ENCODE measurements around the gene PHACTR4. TPM values are rescaled to one million over a fixed set of nuclear protein-coding genes. Genes with fewer than 3 reads are reported as not detected.
A peak's percentile ranks its signal among the peaks of the same experiment; 100 is the strongest.

Gene PHACTR4
- total and polyA plus RNA-seq, 11 donors: 13.6 to 30.5 (median 19.0) TPM

DNA sequence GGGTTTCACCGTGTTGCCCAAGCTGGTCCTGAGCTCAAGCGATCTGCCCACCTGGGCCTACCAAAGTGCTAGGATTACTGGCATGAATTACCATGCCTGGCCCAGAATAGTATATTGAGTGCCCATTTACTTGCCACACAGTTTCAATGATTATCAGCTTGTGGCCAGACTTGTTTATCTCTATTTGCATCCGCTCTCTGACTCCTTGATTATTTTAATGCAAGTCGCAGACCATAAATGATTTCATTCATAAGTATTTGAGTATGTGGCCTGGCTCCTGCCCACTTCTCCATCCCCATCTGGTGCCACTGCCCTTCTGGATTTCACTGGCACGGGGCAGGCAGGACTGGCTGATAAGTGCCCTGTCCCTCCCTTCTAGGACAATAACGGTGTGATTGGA, 165.1 kb downstream of the PHACTR4 start:
- Histone ChIP-seq H3K4me3 (no peak overlapping the region), H3K27me3 (no peaks in the 10 kb centered on the region), H3K27ac (no peak overlapping the region), H3K4me1 (no peaks in the 10 kb centered on the region), H3K36me3 (peaks cover 0 to 70% (median 5%) of the 10 kb centered on the region in 9 donors), H3K9me3 (no peaks in the 10 kb centered on the region)
- DNase-seq (no peak), ATAC-seq (no peak)
- intact Hi-C loops (cut with DNase I): loop anchor here in 1 of 10 donors (10.0 kb wide), 1 partner anchor 330 kb away; no protein-coding TSS in a partner anchor
- TF ChIP-seq CTCF (IDR thresholded peaks at IDR 0.05) (no peak), POLR2A (IDR thresholded peaks at IDR 0.05) (no peak)
- WGBS, 4 donors: 95 to 98% (median 97%) methylated on average over 6 of the region's 6 CpGs

- Histone ChIP-seq H3K9me3 (no peaks in the 10 kb centered on the region), H3K4me1 (no peaks in the 10 kb centered on the region), H3K27me3 (no peaks in the 10 kb centered on the region), H3K27ac (no peak overlapping the region), H3K36me3 (peaks cover 0 to 70% (median 5%) of the 10 kb centered on the region in 9 donors), H3K4me3 (no peak overlapping the region)
- TF ChIP-seq CTCF (IDR thresholded peaks at IDR 0.05) (no peak), POLR2A (IDR thresholded peaks at IDR 0.05) (no peak)
- ATAC-seq: no peak
- intact Hi-C loops (cut with DNase I): loop anchor here in 1 of 10 donors (10.0 kb wide), 1 partner anchor 330 kb away; no protein-coding TSS in a partner anchor
- no peak for DNase-seq
- WGBS, 4 donors: 92 to 100% (median 93%) methylated on average over 5 to 6 of the region's 6 CpGs
Measured at GRCh38 chr1:28535180-28535579, 165.6 kb downstream of the PHACTR4 start.

- no peak for DNase-seq
- 64 to 81% (median 68%) methylated on average over 8 of the region's 8 CpGs for WGBS, 4 donors
- intact Hi-C loops (cut with DNase I): loop anchor here in 1 of 10 donors (10.0 kb wide), 1 partner anchor 327 kb away; no protein-coding TSS in a partner anchor
- Histone ChIP-seq H3K4me1 (no peaks in the 10 kb centered on the region), H3K27me3 (no peaks in the 10 kb centered on the region), H3K27ac (no peak overlapping the region), H3K4me3 (no peak overlapping the region), H3K36me3 (peaks cover 0 to 50% (median 0%) of the 10 kb centered on the region in 9 donors), H3K9me3 (no peaks in the 10 kb centered on the region)
- peak in 3 of 4 donors; percentile 28 to 81 (median 81) for ATAC-seq
- TF ChIP-seq POLR2A (IDR thresholded peaks at IDR 0.05) (no peak), CTCF (IDR thresholded peaks at IDR 0.05) (no peak)
Measured at GRCh38 chr1:28537457-28538199, 168.1 kb downstream of the PHACTR4 start.

DNA sequence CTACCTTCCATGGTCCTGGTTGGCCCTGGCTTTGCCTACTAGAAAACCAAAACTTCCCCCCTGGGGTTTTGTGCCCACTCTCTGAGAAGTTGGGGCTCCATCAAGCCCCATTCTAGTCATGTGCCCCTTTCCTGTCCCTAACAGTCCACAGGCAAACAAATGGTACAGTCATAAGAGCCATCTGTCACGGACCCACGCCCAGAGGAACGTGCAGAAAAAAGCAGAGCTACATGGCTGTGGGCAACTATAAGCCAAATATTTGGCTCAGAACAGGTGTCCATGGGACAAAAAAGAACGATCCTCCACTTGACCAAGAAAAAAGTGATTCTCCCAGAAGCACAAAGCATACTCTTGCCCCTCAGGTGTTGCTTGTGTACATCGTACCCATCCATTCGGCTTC, 168.7 kb downstream of the PHACTR4 start:
- Histone ChIP-seq H3K9me3 (no peaks in the 10 kb centered on the region), H3K4me1 (no peaks in the 10 kb centered on the region), H3K27ac (no peak overlapping the region), H3K36me3 (peaks cover 0 to 47% (median 0%) of the 10 kb centered on the region in 9 donors), H3K4me3 (no peak overlapping the region), H3K27me3 (no peaks in the 10 kb centered on the region)
- no peak for ATAC-seq
- DNase-seq: no peak
- no peak for TF ChIP-seq CTCF (IDR thresholded peaks at IDR 0.05)
- WGBS, 4 donors: 89 to 92% (median 90%) methylated on average over 6 of the region's 6 CpGs
- intact Hi-C loops (cut with DNase I): loop anchor here in 1 of 10 donors (10.0 kb wide), 1 partner anchor 327 kb away; no protein-coding TSS in a partner anchor
